Astrocyte of the spinal cord (primary cell): ENCODE results near the gene GALNT17.

Source experiments
- DNase-seq: peaks from one replicate; pipeline ENCODE4 v3.0.0; 2011; ENCODE audit warnings: low read depth, low spot score
- H3K4me3 ChIP-seq: 2 replicates; pipeline ENCODE4 v1.5.1; 2011; ENCODE audit warnings: low read depth, mild to moderate bottlenecking, low read length, moderate library complexity
- in situ Hi-C: cut with HindIII; loops from 2 replicates; pipeline ENCODE4 v1.10.0; 2017; ENCODE audit warnings: low sequenced_read_pairs
- TF ChIP-seq, protein P1 (sequence below): IDR thresholded peaks from 2 replicates; pipeline ENCODE4 v1.5.1; 2012; ENCODE audit warnings: low read depth, mild to moderate bottlenecking, low read length, inconsistent platforms

Gene GALNT17

GRCh38 chr7:71135116-71135515, 3.2 kb downstream of the GALNT17 start:
- TF ChIP-seq, protein P1, sequence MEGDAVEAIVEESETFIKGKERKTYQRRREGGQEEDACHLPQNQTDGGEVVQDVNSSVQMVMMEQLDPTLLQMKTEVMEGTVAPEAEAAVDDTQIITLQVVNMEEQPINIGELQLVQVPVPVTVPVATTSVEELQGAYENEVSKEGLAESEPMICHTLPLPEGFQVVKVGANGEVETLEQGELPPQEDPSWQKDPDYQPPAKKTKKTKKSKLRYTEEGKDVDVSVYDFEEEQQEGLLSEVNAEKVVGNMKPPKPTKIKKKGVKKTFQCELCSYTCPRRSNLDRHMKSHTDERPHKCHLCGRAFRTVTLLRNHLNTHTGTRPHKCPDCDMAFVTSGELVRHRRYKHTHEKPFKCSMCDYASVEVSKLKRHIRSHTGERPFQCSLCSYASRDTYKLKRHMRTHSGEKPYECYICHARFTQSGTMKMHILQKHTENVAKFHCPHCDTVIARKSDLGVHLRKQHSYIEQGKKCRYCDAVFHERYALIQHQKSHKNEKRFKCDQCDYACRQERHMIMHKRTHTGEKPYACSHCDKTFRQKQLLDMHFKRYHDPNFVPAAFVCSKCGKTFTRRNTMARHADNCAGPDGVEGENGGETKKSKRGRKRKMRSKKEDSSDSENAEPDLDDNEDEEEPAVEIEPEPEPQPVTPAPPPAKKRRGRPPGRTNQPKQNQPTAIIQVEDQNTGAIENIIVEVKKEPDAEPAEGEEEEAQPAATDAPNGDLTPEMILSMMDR: no peak
- no peak for DNase-seq
- no peak overlapping the region for H3K4me3 ChIP-seq
- in situ Hi-C loops: no loop called here

DNA sequence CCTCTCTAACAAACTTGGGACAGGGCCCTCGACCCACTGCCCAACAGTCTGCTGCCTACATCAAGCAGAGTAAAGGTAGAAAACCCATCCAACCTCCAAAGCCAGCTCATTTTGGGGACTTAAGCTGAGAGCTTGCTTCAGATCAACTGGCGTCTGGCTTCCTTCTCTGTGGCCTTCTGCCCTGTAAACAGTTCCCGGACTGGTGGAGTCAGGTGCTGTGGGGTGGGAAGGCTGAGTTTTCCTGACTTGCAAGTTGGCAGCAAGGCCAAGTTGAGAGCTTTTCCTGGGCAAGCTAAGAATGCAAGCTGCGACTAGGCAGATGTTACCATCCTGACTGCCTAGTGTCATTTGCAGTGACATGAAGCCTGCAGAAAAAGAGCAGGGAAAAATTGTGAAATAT, 3.7 kb downstream of the GALNT17 start:
- TF ChIP-seq, protein P1: no peak
- in situ Hi-C loops: no loop called here
- no peak for DNase-seq
- H3K4me3 ChIP-seq: no peak overlapping the region

- no peak overlapping the region for H3K4me3 ChIP-seq
- no peak for DNase-seq
- TF ChIP-seq, protein P1: no peak
- in situ Hi-C loops: no loop called here
These were observed 5.5 kb downstream of the GALNT17 start for GRCh38 chr7:71137479-71137878.

DNA sequence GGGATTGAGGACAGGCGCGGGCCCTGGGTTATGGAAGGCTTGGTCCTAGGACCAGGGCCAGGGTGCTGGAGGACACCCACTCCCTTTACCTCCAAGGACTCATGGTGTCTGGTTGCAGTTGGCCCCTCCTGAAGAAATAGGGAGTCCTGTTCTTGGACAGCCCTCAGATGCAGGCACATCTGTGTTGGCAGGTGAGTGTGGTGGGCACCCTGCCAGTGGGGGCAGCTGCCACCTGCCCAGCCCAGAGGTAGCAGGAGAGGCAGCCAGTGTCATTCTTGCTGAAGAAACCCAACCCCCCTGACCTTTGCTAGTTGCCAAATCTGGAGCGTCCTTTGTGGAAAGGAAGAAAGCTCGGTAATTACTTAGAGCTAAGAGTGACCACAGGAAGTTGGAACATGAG, 8.3 kb downstream of the GALNT17 start:
- in situ Hi-C loops: no loop called here
- H3K4me3 ChIP-seq: no peak overlapping the region
- no peak for DNase-seq
- TF ChIP-seq, protein P1: no peak

- in situ Hi-C loops: no loop called here
- TF ChIP-seq, protein P1: no peak
- no peak for DNase-seq
- no peak overlapping the region for H3K4me3 ChIP-seq
These were observed 13.0 kb downstream of the GALNT17 start for GRCh38 chr7:71144963-71145362.

DNA sequence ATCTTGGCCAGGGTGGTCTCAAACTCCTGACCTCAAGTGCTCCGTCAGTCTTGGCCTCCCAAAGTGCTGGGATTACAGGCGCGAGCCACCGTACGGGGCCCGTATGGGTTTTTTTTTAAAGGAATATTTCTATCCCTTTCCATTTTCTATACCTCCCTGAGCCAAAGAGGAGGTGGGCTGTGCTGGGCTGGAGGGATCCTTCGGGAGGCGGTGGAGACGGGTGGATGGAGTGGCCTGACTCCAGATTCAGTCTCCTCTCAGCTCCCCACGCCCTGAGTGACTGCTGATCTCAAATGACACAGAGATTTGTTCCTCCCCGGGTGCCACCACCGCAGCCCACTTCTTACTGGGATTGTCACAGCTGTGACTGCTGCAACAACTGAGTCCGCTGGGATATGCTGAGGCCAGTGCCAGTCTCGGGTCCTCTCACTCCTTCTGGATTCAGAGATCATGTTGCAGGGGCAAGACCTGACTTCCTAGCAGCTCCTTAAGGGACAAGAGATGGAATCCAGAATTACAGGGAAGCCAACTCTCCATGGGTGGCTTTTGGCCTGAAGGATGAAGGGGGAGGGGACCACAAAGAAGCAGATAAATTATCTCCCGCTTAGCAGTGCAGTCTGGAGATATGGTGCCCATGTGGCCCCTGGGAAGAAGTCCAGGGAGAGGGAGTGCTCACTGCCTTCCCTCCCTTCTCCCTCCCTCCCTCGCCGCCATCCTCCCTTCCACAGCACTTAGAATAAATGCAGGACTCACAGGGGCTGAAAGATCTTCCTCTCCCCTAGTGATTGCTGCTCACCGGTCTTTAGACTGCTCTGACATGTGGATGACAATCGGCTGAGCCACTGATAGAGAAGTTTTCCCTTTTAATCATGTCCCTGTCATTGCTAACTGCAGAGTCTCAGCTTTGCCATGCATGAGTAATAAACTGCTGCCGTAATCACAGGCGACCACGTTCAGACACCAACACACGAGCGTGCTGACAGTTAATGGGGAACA, 14.3 kb downstream of the GALNT17 start:
- TF ChIP-seq, protein P1: no peak
- no peak for DNase-seq
- in situ Hi-C loops: no loop called here
- H3K4me3 ChIP-seq: no peak overlapping the region
